ENCODE results near the gene ASGR2.

ASGR2 gene

GRCh38 chr17:7064261-7064660, 50.4 kb downstream of the ASGR2 start:
- no peak overlapping the region for H3K4me3 ChIP-seq (ENCODE audit: low read length in 2 of 2)
- H2BK15ac ChIP-seq (ENCODE audit: low read length) = no peak overlapping the region
- no peak overlapping the region for H4K8ac ChIP-seq (ENCODE audit: low read depth, low read length)
- no peak overlapping the region for H2BK120ac ChIP-seq (ENCODE audit: low read depth, low read length)
- H2AK5ac ChIP-seq (ENCODE audit: low read depth, low read length) = no peak overlapping the region
- H3K4me2 ChIP-seq (ENCODE audit: insufficient read depth, low read length, poor library complexity, severe bottlenecking) = no peak overlapping the region
- H2BK12ac ChIP-seq (ENCODE audit: low read length) = no peak overlapping the region
- WGBS, 2 donors (ENCODE audit: extremely low coverage in 2 of 2, insufficient read length in 2 of 2, insufficient replicate concordance in 1 of 2) = no CpG with 5 or more reads among the region's 4 CpGs
- H3K14ac ChIP-seq (ENCODE audit: low read length) = no peak overlapping the region
- H3K23ac ChIP-seq (ENCODE audit: low read depth, low read length, poor library complexity) = no peak overlapping the region
- peaks cover 2 to 9% of the 10 kb centered on the region in 2 donors for H3K9me3 ChIP-seq (replicated peaks in 1 of 2; ENCODE audit: control insufficient read depth in 2 of 2, insufficient read depth in 1 of 2, low read depth in 1 of 2, low read length in 2 of 2)
- no peaks in the 10 kb centered on the region for H3K27me3 ChIP-seq (ENCODE audit: control insufficient read depth in 3 of 3, insufficient read depth in 3 of 3, low read depth in 1 of 3, low read length in 3 of 3)
- H2AFZ ChIP-seq (ENCODE audit: low read length) = peak overlapping the region; percentile 62
- no peak overlapping the region for H3K9ac ChIP-seq (ENCODE audit: low read depth, low read length, poor library complexity)
- no peaks in the 10 kb centered on the region for H3K36me3 ChIP-seq (replicated peaks in 1 of 2; ENCODE audit: control insufficient read depth in 2 of 2, insufficient read depth in 2 of 2, low read length in 2 of 2)
- no peaks in the 10 kb centered on the region for H3K79me1 ChIP-seq (ENCODE audit: low read depth, low read length)
- peaks cover 7 to 17% of the 10 kb centered on the region in 2 donors for H3K4me1 ChIP-seq (ENCODE audit: control insufficient read depth in 2 of 2, insufficient read depth in 1 of 2, low read depth in 1 of 2, low read length in 2 of 2)
- DNase-seq (ENCODE audit: low spot score) = no peak
- H3K27ac ChIP-seq (replicated peaks; ENCODE audit: low read length) = no peak overlapping the region
- H2BK5ac ChIP-seq (ENCODE audit: low read length) = no peak overlapping the region
- no peak overlapping the region for H3K18ac ChIP-seq (ENCODE audit: low read length)
- H3K4ac ChIP-seq (ENCODE audit: low read length) = no peak overlapping the region
- no peak overlapping the region for H4K91ac ChIP-seq (ENCODE audit: low read depth, low read length, poor library complexity)

DNA sequence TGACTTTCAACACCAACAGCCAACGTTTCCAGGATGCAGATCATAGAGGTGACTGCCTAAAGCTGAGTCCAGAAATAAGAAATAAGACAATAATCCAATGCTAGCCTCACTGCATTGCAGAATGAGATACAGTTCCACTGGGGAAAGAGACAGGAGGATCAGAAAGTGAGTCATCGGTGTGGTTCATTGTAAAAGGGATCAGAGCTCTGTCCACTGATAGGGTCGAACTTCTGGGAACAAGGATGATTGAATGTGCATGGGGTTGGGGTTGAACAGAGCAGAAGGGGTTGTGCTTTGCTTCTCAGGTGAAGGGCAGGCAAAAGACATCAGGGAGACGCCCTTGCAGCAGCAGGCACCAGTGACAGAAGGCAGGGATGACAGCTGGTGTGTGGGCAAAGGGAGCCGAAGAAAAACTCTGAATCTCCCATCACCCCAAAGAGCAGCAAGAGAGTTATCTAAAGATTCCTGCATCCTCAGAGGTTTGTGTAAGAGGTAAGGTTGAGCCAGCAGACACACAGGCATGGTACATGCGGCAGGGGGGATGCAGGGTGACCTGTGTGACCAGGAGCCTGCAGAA, 51.0 kb downstream of the ASGR2 start:
- no peak overlapping the region for H3K18ac ChIP-seq (ENCODE audit: low read length)
- no peak overlapping the region for H3K9ac ChIP-seq (ENCODE audit: low read depth, low read length, poor library complexity)
- H3K27me3 ChIP-seq (ENCODE audit: control insufficient read depth in 3 of 3, insufficient read depth in 3 of 3, low read depth in 1 of 3, low read length in 3 of 3) = no peaks in the 10 kb centered on the region
- H4K91ac ChIP-seq (ENCODE audit: low read depth, low read length, poor library complexity) = no peak overlapping the region
- H3K9me3 ChIP-seq (replicated peaks in 1 of 2; ENCODE audit: control insufficient read depth in 2 of 2, insufficient read depth in 1 of 2, low read depth in 1 of 2, low read length in 2 of 2) = peaks cover 2 to 9% of the 10 kb centered on the region in 2 donors
- H3K23ac ChIP-seq (ENCODE audit: low read depth, low read length, poor library complexity) = no peak overlapping the region
- H2AK5ac ChIP-seq (ENCODE audit: low read depth, low read length) = no peak overlapping the region
- H2BK12ac ChIP-seq (ENCODE audit: low read length) = no peak overlapping the region
- H3K36me3 ChIP-seq (replicated peaks in 1 of 2; ENCODE audit: control insufficient read depth in 2 of 2, insufficient read depth in 2 of 2, low read length in 2 of 2) = no peaks in the 10 kb centered on the region
- peak overlapping the region; percentile 62 for H2AFZ ChIP-seq (ENCODE audit: low read length)
- H3K4me2 ChIP-seq (ENCODE audit: insufficient read depth, low read length, poor library complexity, severe bottlenecking) = no peak overlapping the region
- no peak for DNase-seq (ENCODE audit: low spot score)
- no peak overlapping the region for H2BK5ac ChIP-seq (ENCODE audit: low read length)
- no peak overlapping the region for H3K14ac ChIP-seq (ENCODE audit: low read length)
- no peak overlapping the region for H2BK15ac ChIP-seq (ENCODE audit: low read length)
- no peak overlapping the region for H3K27ac ChIP-seq (replicated peaks; ENCODE audit: low read length)
- WGBS, 2 donors (ENCODE audit: extremely low coverage in 2 of 2, insufficient read length in 2 of 2, insufficient replicate concordance in 1 of 2) = no CpG with 5 or more reads among the region's 6 CpGs
- H3K79me1 ChIP-seq (ENCODE audit: low read depth, low read length) = no peaks in the 10 kb centered on the region
- H4K8ac ChIP-seq (ENCODE audit: low read depth, low read length) = no peak overlapping the region
- no peak overlapping the region for H3K4ac ChIP-seq (ENCODE audit: low read length)
- H3K4me1 ChIP-seq (ENCODE audit: control insufficient read depth in 2 of 2, insufficient read depth in 1 of 2, low read depth in 1 of 2, low read length in 2 of 2) = peaks cover 7 to 17% of the 10 kb centered on the region in 2 donors
- no peak overlapping the region for H3K4me3 ChIP-seq (ENCODE audit: low read length in 2 of 2)
- H2BK120ac ChIP-seq (ENCODE audit: low read depth, low read length) = no peak overlapping the region

GRCh38 chr17:7060165-7060891, 54.3 kb downstream of the ASGR2 start:
- Histone ChIP-seq H3K4me3 (ENCODE audit: low read length in 2 of 2) (no peak overlapping the region), H3K79me1 (ENCODE audit: low read depth, low read length) (no peaks in the 10 kb centered on the region), H2AFZ (ENCODE audit: low read length) (no peak overlapping the region), H3K9me3 (replicated peaks in 1 of 2; ENCODE audit: control insufficient read depth in 2 of 2, insufficient read depth in 1 of 2, low read depth in 1 of 2, low read length in 2 of 2) (peaks cover 0 to under 1% of the 10 kb centered on the region in 2 donors), H3K36me3 (replicated peaks in 1 of 2; ENCODE audit: control insufficient read depth in 2 of 2, insufficient read depth in 2 of 2, low read length in 2 of 2) (no peaks in the 10 kb centered on the region), H2BK120ac (ENCODE audit: low read depth, low read length) (no peak overlapping the region), H3K4me1 (ENCODE audit: control insufficient read depth in 2 of 2, insufficient read depth in 1 of 2, low read depth in 1 of 2, low read length in 2 of 2) (peaks cover 7 to 17% of the 10 kb centered on the region in 2 donors), H3K18ac (ENCODE audit: low read length) (no peak overlapping the region), H4K91ac (ENCODE audit: low read depth, low read length, poor library complexity) (no peak overlapping the region), H3K14ac (ENCODE audit: low read length) (no peak overlapping the region), H2AK5ac (ENCODE audit: low read depth, low read length) (no peak overlapping the region), H2BK15ac (ENCODE audit: low read length) (no peak overlapping the region), H4K8ac (ENCODE audit: low read depth, low read length) (no peak overlapping the region), H3K27ac (replicated peaks; ENCODE audit: low read length) (no peak overlapping the region), H2BK5ac (ENCODE audit: low read length) (no peak overlapping the region), H3K4ac (ENCODE audit: low read length) (no peak overlapping the region), H3K9ac (ENCODE audit: low read depth, low read length, poor library complexity) (no peak overlapping the region), H3K23ac (ENCODE audit: low read depth, low read length, poor library complexity) (no peak overlapping the region), H3K4me2 (ENCODE audit: insufficient read depth, low read length, poor library complexity, severe bottlenecking) (no peak overlapping the region), H3K27me3 (ENCODE audit: control insufficient read depth in 3 of 3, insufficient read depth in 3 of 3, low read depth in 1 of 3, low read length in 3 of 3) (no peaks in the 10 kb centered on the region), H2BK12ac (ENCODE audit: low read length) (no peak overlapping the region)
- DNase-seq (ENCODE audit: low spot score) = no peak
- WGBS, 2 donors (ENCODE audit: extremely low coverage in 2 of 2, insufficient read length in 2 of 2, insufficient replicate concordance in 1 of 2) = no CpG with 5 or more reads among the region's 6 CpGs

DNA sequence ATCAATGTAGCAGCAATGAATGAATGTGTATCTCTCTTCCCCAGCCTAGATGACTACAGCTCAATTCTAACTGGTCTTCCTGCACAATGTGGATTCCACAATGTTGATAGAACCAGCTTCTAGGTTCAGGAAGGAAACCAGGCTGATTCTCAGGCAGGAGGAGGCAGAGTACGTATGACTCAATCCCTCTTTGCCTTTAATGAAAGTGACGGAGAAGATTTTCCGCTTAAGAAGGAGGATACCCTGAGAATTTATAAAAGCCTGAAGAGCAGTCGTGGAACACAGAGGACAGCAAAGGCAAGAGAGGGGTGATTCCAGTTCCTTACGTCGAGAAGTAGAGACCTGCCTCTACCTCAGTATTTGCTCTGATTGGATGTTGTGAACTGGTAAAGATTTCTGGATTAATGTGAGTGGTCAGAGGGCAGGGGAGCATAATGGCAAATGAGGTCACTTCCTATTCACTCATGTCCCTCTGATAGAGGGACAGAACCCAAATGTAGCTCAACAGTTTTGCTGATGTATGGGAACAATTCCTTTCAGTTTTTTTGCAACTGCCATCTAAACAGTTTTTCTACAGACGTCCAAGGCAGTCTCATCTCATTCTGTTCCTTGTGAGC, 55.7 kb downstream of the ASGR2 start:
- Histone ChIP-seq H3K27me3 (ENCODE audit: control insufficient read depth in 3 of 3, insufficient read depth in 3 of 3, low read depth in 1 of 3, low read length in 3 of 3) (peaks cover 0 to 3% (median 0%) of the 10 kb centered on the region in 3 experiments), H3K79me1 (ENCODE audit: low read depth, low read length) (no peaks in the 10 kb centered on the region), H2BK5ac (ENCODE audit: low read length) (no peak overlapping the region), H3K4me1 (ENCODE audit: control insufficient read depth in 2 of 2, insufficient read depth in 1 of 2, low read depth in 1 of 2, low read length in 2 of 2) (peaks cover 5 to 14% of the 10 kb centered on the region in 2 donors), H3K14ac (ENCODE audit: low read length) (no peak overlapping the region), H3K4me3 (ENCODE audit: low read length in 2 of 2) (no peak overlapping the region), H2BK12ac (ENCODE audit: low read length) (no peak overlapping the region), H3K4ac (ENCODE audit: low read length) (no peak overlapping the region), H3K4me2 (ENCODE audit: insufficient read depth, low read length, poor library complexity, severe bottlenecking) (no peak overlapping the region), H4K8ac (ENCODE audit: low read depth, low read length) (no peak overlapping the region), H3K18ac (ENCODE audit: low read length) (no peak overlapping the region), H2BK15ac (ENCODE audit: low read length) (no peak overlapping the region), H3K9ac (ENCODE audit: low read depth, low read length, poor library complexity) (no peak overlapping the region), H3K9me3 (replicated peaks in 1 of 2; ENCODE audit: control insufficient read depth in 2 of 2, insufficient read depth in 1 of 2, low read depth in 1 of 2, low read length in 2 of 2) (no peaks in the 10 kb centered on the region), H2BK120ac (ENCODE audit: low read depth, low read length) (no peak overlapping the region), H3K27ac (replicated peaks; ENCODE audit: low read length) (no peak overlapping the region), H2AK5ac (ENCODE audit: low read depth, low read length) (no peak overlapping the region), H4K91ac (ENCODE audit: low read depth, low read length, poor library complexity) (no peak overlapping the region), H3K23ac (ENCODE audit: low read depth, low read length, poor library complexity) (no peak overlapping the region), H3K36me3 (replicated peaks in 1 of 2; ENCODE audit: control insufficient read depth in 2 of 2, insufficient read depth in 2 of 2, low read length in 2 of 2) (no peaks in the 10 kb centered on the region), H2AFZ (ENCODE audit: low read length) (no peak overlapping the region)
- DNase-seq (ENCODE audit: low spot score) = no peak
- WGBS, 2 donors (ENCODE audit: extremely low coverage in 2 of 2, insufficient read length in 2 of 2, insufficient replicate concordance in 1 of 2) = no CpG with 5 or more reads among the region's 7 CpGs
